Naive thymus-derived CD8-positive, alpha-beta T cell (primary cell): ENCODE measurements around the gene GPC2. TPM values are rescaled to one million over a fixed set of nuclear protein-coding genes. Genes with fewer than 3 reads are reported as not detected.
A peak's percentile ranks its signal among the peaks of the same experiment; 100 is the strongest.

Experiments used
- ATAC-seq, 2 donors: fragments of 150-1000 bp; cut with Tn5 transposase in 1 of 2; sonication (Bioruptor Pico), chemical (Tn5 transposase) in 1 of 2; 1 replicate in 1 of 2; 2 replicates in 1 of 2; pipeline ENCODE4 v1.10.0; 2021; ENCODE audit warnings: mild to moderate bottlenecking in 2 of 2, moderate library complexity in 2 of 2
- POLR2A ChIA-PET: fragments of 350-600 bp; sonication (Branson Sonifier 250); formaldehyde crosslinking; loops from one replicate; lab custom pipeline; 2021; ENCODE audit warnings: antibody characterized with exemption; lab: Charles Lee
- DNase-seq, 10 donors: peaks; one replicate each; pipeline versions ENCODE4 v3.0.0 to v3.0.0-alpha.2; 2020 to 2022
- H3K27ac Mint-ChIP-seq, 10 donors: one replicate each; pipeline ENCODE4 v1.8.0; 2020 to 2022; ENCODE audit warnings: mild to moderate bottlenecking in 10 of 10, mixed read lengths in 10 of 10, moderate library complexity in 4 of 10, inconsistent platforms in 1 of 10
- H3K27me3 Mint-ChIP-seq, 5 donors: one replicate each; pipeline ENCODE4 v1.8.0; 2021 to 2022; ENCODE audit warnings: mixed read lengths in 5 of 5
- H3K36me3 Mint-ChIP-seq, 3 donors: one replicate each; pipeline ENCODE4 v1.8.0; 2020 to 2022; ENCODE audit warnings: mixed read lengths in 3 of 3, mild to moderate bottlenecking in 2 of 3, inconsistent platforms in 1 of 3
- H3K4me1 Mint-ChIP-seq, 4 donors: one replicate each; pipeline ENCODE4 v1.8.0; 2021 to 2022; ENCODE audit warnings: mixed read lengths in 4 of 4
- H3K4me3 Mint-ChIP-seq, 10 donors: one replicate each; pipeline ENCODE4 v1.8.0; 2020 to 2022; ENCODE audit warnings: mild to moderate bottlenecking in 10 of 10, mixed read lengths in 10 of 10, moderate library complexity in 6 of 10, inconsistent platforms in 1 of 10
- H3K9me3 Mint-ChIP-seq, 9 donors: one replicate each; pipeline ENCODE4 v1.8.0; 2020 to 2022; ENCODE audit warnings: mixed read lengths in 9 of 9, mild to moderate bottlenecking in 3 of 9, inconsistent platforms in 1 of 9, moderate library complexity in 1 of 9
- polyA plus RNA-seq, 3 donors: library from polyadenylated mRNA; unstranded; fragments of 300-500 nt; fragmentation: Illumina TruSeq; gene quantifications; one replicate each; pipeline ENCODE4 v1.2.3, GENCODE V29; 2021
- total RNA-seq, 8 experiments: library from RNA in 2 of 8; stranded (reverse) in 2 of 8; gene quantifications; one replicate each; pipeline ENCODE4 v1.2.3 and lab custom pipeline; 2021 to 2026

Gene GPC2
- total and polyA plus RNA-seq, 5 experiments from 2014 or later = 0.09 to 40.1 (median 1.1) TPM

DNA sequence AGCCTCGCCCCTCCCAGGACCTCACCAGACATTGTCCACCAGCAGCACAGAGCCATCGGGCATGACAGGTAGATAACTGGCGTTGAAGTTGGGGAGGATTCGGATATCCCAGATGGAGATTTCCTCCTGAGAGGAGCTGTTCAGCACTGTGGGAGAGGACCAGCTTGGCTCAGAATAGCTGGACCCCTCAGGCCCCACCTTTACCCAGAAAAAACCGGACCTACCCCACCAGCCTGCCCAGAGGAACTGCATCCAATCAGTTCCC, 20.2 kb downstream of the GPC2 start:
- peaks cover 19 to 65% (median 56%) of the 10 kb centered on the region in 4 donors for H3K4me1 Mint-ChIP-seq
- no peak for ATAC-seq
- no peak for DNase-seq
- no peaks in the 10 kb centered on the region for H3K27me3 Mint-ChIP-seq
- peaks cover 0 to 49% (median 8%) of the 10 kb centered on the region in 3 donors for H3K36me3 Mint-ChIP-seq
- peak overlapping the region; percentile 77 to 94 (median 90) for H3K27ac Mint-ChIP-seq
- POLR2A ChIA-PET = interaction anchor here (0.9 to 18.7 kb wide), 8 partner anchors 4 to 272 kb away, joined by 3 to 358 read pairs (median 10); partner anchors contain the start of genes GAL3ST4, GPC2, LAMTOR4 and MBLAC1
- no peaks in the 10 kb centered on the region for H3K9me3 Mint-ChIP-seq
- H3K4me3 Mint-ChIP-seq = peak overlapping the region; percentile 79 to 89 (median 86)

DNA sequence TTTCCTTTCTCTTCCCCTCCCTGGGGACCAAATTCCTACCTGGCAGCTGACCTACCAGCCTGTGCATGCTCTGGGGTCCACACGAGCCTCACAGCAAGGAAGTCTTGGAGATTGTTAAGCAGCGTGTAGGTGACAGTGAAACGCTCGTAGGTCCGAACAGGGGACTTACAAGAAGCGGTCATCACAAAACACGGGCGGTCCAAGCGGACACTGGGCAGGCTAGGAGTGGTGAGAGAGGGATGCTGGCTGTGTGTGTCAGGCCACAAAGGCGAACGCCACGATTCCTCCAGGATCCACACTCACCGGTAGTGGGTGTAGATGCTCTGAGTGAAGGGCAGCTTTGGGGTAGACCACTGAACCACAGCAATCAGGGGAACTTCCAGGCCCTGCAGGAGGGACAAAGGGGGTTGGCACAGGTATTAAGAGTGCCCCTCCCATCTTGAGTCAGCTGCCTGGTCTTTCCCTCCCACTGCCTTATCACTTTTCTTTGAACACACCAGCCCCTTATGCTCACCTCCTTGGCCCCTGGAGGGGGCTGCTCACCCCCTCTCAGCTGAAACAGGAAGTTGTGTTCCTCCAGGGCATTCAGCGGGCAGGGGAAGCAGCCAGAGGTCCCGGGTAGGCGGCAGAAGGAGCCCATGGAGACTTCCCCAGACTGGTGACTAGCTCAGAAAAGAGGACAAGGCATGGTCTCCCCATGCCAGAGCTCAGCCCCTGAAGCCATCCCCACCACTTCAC, 20.7 kb downstream of the GPC2 start:
- no peaks in the 10 kb centered on the region for H3K27me3 Mint-ChIP-seq
- POLR2A ChIA-PET = interaction anchor here (0.6 to 18.7 kb wide), 11 partner anchors 3 to 272 kb away, joined by 3 to 358 read pairs (median 5); partner anchors contain the start of genes GAL3ST4, GPC2, LAMTOR4 and MBLAC1
- peak overlapping the region; percentile 77 to 94 (median 90) for H3K27ac Mint-ChIP-seq
- peak; percentile 37 to 76 for ATAC-seq
- no peaks in the 10 kb centered on the region for H3K9me3 Mint-ChIP-seq
- H3K4me1 Mint-ChIP-seq = peaks cover 18 to 65% (median 59%) of the 10 kb centered on the region in 4 donors
- H3K4me3 Mint-ChIP-seq = peak overlapping the region; percentile 79 to 89 (median 86)
- peak in 5 of 10 donors; percentile 34 to 55 (median 51) for DNase-seq
- peaks cover 0 to 54% (median 9%) of the 10 kb centered on the region in 3 donors for H3K36me3 Mint-ChIP-seq

DNA sequence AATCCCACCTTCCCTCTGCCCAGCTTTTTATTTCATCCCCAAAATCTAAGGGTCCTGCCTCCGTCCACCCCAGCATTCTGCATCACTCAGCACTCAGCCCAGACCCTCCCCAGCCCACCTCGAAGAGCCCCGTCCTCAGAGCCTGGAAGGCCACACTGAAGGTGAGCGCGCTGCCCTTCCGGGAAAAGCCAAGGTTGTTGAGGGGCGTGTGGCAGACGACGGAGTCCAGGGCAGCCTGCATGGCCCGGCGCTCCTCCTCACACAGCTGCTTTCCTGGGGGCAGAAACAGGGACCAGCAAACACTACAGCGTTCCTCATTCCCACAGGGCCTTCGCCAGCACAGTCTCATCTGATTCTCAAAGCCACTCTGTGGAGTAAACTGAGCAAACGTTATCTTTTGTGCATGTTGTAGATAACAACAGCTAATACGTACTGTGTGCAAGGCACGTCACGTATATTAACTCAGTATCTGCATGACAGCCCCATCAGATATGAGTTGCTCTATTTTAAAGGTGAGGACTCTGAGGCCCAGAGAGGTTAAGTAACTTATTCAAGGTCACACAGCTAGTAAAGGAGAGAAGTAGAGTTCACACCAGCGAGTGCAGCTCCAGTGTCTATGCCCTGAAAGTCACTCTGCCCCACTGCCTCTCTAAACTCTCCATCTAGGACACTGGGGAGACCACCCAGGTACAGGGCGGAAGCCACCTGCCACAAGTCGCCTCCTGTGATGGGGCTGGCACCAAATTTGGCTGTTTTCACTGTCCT, 21.4 kb downstream of the GPC2 start:
- H3K36me3 Mint-ChIP-seq = peaks cover 0 to 56% (median 9%) of the 10 kb centered on the region in 3 donors
- peak overlapping the region in 9 of 10 donors; percentile 65 to 94 (median 90) for H3K27ac Mint-ChIP-seq
- peak overlapping the region in 8 of 10 donors; percentile 27 to 89 (median 74) for H3K4me3 Mint-ChIP-seq
- H3K4me1 Mint-ChIP-seq = peaks cover 18 to 68% (median 59%) of the 10 kb centered on the region in 4 donors
- ATAC-seq (no peak), DNase-seq (no peak)
- H3K27me3 Mint-ChIP-seq = no peaks in the 10 kb centered on the region
- POLR2A ChIA-PET = interaction anchor here (0.6 to 18.7 kb wide), 8 partner anchors 2 to 273 kb away, joined by 3 to 358 read pairs (median 3); partner anchors contain the start of genes GAL3ST4, GPC2, LAMTOR4 and STAG3
- no peaks in the 10 kb centered on the region for H3K9me3 Mint-ChIP-seq

DNA sequence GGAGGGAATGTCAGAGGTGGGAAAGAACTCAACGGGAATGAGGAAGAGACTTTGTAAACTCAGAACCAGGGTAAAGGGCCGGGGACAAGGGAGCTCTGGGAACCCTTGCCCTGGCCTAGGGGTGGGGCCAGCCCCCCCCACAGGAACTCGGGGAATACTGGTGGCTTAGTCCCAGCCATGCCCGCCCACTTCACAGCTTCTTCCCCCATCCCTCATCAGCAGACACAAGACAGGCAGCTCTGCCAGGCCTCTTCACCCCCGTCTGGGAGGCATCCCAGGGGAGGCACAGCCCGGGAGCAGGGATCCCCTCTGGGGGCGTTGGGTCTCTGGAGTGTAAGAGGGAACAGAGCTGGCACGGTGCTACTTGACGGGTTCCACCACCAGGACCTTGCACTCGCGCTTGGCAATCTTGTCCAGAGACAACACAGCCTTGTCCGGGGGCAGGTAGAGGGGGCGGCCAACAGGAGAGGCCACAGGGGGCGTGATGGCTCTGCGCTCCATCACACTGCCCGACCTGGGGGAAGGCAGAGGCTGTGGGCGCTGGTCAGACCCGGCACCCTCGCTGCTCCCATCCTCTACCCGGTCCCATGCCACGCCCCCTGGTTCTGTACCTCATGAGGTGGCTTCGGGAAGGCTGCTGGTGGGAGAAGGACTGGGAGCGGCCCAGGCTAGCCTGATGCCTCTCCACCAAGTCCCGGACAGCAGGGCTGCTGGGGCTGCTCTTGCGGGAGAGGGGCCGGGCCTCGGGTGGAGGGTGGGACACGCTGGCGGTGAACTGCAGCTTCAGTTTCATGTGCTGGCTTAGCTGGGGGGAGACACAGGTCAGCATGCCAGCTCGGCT, 22.3 kb downstream of the GPC2 start:
- ATAC-seq (no peak), DNase-seq (no peak)
- H3K4me1 Mint-ChIP-seq = peaks cover 23 to 74% (median 66%) of the 10 kb centered on the region in 4 donors
- POLR2A ChIA-PET = interaction anchor here (1.0 to 17.8 kb wide), 4 partner anchors 10 to 117 kb away, joined by 3 to 358 read pairs (median 95); partner anchors contain the start of genes GAL3ST4, GPC2, STAG3 and TRAPPC14
- H3K4me3 Mint-ChIP-seq = peak overlapping the region in 3 of 10 donors; percentile 13 to 33 (median 29)
- H3K9me3 Mint-ChIP-seq = no peaks in the 10 kb centered on the region
- no peaks in the 10 kb centered on the region for H3K27me3 Mint-ChIP-seq
- H3K27ac Mint-ChIP-seq = peak overlapping the region in 5 of 10 donors; percentile 63 to 90 (median 70)
- peaks cover 0 to 63% (median 9%) of the 10 kb centered on the region in 3 donors for H3K36me3 Mint-ChIP-seq

DNA sequence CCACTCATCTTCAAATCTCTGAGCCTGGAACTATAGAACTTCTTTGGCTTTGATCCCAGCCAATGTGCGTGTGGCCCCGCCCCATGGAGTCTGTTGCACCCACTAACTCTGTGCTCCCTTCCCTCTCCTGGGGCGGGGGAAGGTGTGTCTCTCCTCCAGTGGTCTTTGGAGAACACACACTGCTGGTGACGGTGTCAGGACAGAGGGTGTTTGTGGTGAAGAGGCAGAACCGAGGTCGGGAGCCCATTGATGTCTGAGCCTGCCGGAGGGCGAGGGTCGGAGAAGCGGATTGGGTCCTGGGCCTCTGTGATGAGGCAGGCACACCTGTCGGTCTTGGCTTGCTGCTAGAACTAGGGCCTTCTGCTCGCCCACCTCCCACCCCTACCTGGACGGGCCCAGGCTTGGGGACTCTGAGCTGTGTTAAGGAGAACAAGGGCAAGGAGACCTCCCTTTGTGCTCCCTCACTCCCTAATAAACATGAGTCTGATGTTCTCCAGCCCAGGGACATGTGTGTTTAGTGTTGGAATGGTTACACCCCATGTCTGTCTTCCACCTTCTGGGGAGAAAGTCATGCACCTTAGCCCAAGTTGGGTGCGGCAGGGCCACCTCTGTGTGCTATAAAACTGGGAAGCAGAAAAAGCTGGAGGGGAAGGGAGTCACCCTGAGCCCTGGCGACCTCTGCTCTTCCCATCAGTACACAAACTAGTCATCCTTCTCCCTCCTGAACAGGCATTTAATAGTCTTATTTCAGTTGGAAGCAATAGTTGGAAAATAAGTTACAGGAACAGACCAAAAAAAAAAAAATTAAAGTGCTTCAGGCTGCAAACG, 23.3 kb downstream of the GPC2 start:
- H3K4me1 Mint-ChIP-seq = peaks cover 23 to 74% (median 61%) of the 10 kb centered on the region in 4 donors
- DNase-seq = no peak
- ATAC-seq = no peak
- H3K36me3 Mint-ChIP-seq = peaks cover 0 to 63% (median 9%) of the 10 kb centered on the region in 3 donors
- POLR2A ChIA-PET = interaction anchor here (1.8 to 17.8 kb wide), 3 partner anchors 11 to 25 kb away, joined by 6 to 358 read pairs (median 187); partner anchors contain the start of genes GAL3ST4, GPC2, STAG3 and TRAPPC14
- peak overlapping the region; percentile 41 to 83 (median 68) for H3K27ac Mint-ChIP-seq
- no peaks in the 10 kb centered on the region for H3K9me3 Mint-ChIP-seq
- peak overlapping the region in 2 of 10 donors; percentile 15 to 62 for H3K4me3 Mint-ChIP-seq
- H3K27me3 Mint-ChIP-seq = no peaks in the 10 kb centered on the region

DNA sequence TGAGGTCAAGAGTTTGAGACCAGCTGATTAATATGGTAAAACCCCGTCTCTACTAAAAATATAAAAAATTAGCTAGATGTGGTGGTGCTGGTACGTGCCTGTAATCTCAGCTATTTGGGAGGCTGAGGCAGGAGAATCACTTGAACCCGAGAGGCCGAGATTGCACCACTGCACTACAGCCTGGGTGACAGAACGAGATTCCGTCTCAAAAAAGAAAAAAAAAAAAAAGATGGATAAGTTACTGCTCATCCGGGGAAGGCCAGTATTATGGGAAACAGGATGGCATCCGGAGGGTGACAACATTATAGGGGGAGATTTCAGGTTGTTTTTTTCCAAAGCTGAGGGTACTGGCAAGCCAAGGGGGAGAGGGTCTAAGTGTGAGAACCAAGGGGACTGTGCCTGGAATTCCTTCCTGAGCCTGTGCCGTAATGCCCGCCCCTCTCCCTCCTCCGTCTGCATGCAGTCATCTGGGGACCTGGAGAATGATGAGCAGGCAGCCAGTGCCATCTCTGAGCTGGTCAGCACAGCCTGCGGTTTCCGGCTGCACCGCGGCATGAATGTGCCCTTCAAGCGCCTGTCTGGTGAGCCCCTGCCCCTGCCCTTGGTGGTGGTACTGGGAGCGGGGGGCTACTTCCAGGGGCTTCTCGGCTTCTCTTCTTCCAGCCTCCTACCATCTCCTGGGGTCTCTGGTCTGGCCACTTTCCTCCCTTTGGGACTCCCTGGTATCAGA, 24.1 kb downstream of the GPC2 start:
- Mint-ChIP-seq H3K4me1 (peaks cover 30 to 78% (median 65%) of the 10 kb centered on the region in 4 donors), H3K9me3 (no peaks in the 10 kb centered on the region), H3K27me3 (no peaks in the 10 kb centered on the region), H3K27ac (peak overlapping the region in 9 of 10 donors; percentile 31 to 91 (median 85)), H3K36me3 (peaks cover 0 to 63% (median 9%) of the 10 kb centered on the region in 3 donors), H3K4me3 (peak overlapping the region in 1 of 10 donors; percentile 15)
- DNase-seq = no peak
- no peak for ATAC-seq
- POLR2A ChIA-PET = interaction anchor here (1.8 to 17.8 kb wide), 3 partner anchors 11 to 26 kb away, joined by 6 to 358 read pairs (median 187); partner anchors contain the start of genes GAL3ST4, GPC2, STAG3 and TRAPPC14

DNA sequence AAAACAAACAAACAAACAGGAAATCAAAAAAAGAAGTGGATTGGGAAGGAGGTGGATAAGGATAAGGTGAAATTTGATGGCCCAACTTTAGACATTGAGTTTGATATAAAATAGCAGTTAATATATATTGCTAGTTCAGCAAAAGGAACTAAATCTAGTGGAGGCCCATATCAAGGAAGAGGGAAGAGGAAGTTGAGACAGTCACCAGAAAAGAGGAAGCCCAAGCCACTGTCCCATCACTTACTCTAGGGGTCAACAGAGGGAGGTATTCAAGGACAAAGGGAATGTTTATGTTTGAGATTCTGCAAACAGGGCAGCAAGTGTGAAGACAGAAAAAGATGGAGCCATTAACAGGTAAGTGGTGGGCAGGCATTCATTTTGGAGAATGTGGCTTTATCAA, 24.8 kb downstream of the GPC2 start:
- POLR2A ChIA-PET = interaction anchor here (0.7 to 17.8 kb wide), 5 partner anchors 10 to 601 kb away, joined by 3 to 358 read pairs (median 6); partner anchors contain the start of genes FAM200A, GAL3ST4, GPC2 and STAG3
- Mint-ChIP-seq H3K4me1 (peaks cover 27 to 75% (median 61%) of the 10 kb centered on the region in 4 donors), H3K27me3 (no peaks in the 10 kb centered on the region), H3K4me3 (peak overlapping the region in 5 of 10 donors; percentile 28 to 66 (median 51)), H3K27ac (peak overlapping the region; percentile 48 to 91 (median 85)), H3K9me3 (no peaks in the 10 kb centered on the region), H3K36me3 (peaks cover 0 to 60% (median 9%) of the 10 kb centered on the region in 3 donors)
- no peak for ATAC-seq
- no peak for DNase-seq

DNA sequence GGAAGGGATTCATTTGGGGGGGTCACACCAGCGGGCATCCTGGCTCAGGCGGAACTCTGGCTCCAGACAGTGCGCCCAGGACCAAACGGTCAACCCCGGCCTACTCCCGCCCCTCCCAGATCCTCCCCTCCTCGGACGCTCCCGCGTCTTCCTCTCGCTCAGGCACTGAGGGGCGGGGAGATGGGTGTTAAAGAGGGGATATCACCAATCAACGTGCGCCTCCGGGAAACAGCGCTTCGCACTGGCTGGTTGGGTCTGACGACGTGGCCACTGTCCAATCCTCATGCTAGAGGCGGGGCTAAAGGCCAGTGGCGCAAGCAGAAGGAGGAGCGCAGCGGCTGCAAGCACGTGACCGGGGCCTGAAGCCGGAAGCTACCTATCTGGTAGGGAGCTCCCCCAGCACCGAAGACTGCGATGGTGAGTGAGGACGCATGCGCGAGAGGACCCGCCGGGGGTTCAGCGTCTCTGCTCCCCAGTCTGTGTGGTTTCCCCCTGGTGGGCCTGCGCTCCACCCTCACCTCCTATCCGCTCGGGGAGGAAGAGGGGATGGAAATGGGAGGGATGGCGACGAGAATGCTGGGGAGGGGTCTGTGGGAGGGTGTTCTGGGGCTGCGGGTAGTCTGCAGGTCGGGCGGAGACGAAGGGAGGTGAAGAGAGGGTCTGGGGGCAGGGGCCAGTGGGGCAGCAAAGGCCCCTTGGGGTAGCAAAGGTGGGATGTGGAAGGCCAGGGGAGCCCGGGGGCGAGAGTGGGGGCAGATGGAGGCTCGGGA, 28.4 kb downstream of the GPC2 start, which contains the start of gene LAMTOR4:
Gene LAMTOR4, plus strand, starts transcription at position 360 of the 770 bp plus-strand sequence. Its CDS starts 55 bp downstream, at position 415.
- H3K4me3 Mint-ChIP-seq = peak within 1 kb of the TSS; percentile 89 to 99 (median 94)
- H3K4me1 Mint-ChIP-seq = peaks cover 20 to 47% (median 37%) of the 10 kb centered on the region in 4 donors
- POLR2A ChIA-PET = interaction anchor here (0.6 to 16.1 kb wide), 31 partner anchors 10 to 1104 kb away, joined by 3 to 358 read pairs (median 4); partner anchors contain the start of genes CNPY4, COPS6, GAL3ST4 and GPC2
- H3K36me3 Mint-ChIP-seq = peaks cover 0 to 31% (median 7%) of the 10 kb centered on the region in 3 donors
- H3K27me3 Mint-ChIP-seq = no peaks in the 10 kb centered on the region
- H3K27ac Mint-ChIP-seq = peak within 1 kb of the TSS; percentile 96 to 99 (median 98)
- ATAC-seq (peak; percentile 94 to 96), DNase-seq (peak; percentile 88 to 99 (median 98))
- H3K9me3 Mint-ChIP-seq = no peaks in the 10 kb centered on the region

DNA sequence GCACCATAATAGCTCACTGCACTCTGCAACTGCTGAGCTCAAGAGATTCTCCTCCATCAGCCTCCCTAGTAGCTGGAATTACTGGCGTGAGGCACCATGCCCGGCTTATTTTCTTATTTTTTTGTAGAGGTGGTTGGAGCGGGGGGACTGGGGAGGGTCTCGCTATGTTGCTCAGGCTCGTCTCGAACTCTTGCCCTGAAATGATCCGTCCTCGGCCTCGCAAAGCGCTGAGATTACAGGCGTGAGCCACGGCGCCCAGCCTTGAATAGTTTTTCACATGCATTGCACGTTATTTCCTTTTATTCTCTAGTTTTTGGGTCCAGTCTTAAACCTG, 29.0 kb downstream of the GPC2 start:
- peaks cover 0 to 26% (median 7%) of the 10 kb centered on the region in 3 donors for H3K36me3 Mint-ChIP-seq
- H3K9me3 Mint-ChIP-seq = no peaks in the 10 kb centered on the region
- peak overlapping the region; percentile 96 to 99 (median 98) for H3K27ac Mint-ChIP-seq
- H3K4me1 Mint-ChIP-seq = peaks cover 19 to 42% (median 36%) of the 10 kb centered on the region in 4 donors
- DNase-seq = no peak
- H3K27me3 Mint-ChIP-seq = no peaks in the 10 kb centered on the region
- H3K4me3 Mint-ChIP-seq = peak overlapping the region; percentile 89 to 99 (median 94)
- POLR2A ChIA-PET = interaction anchor here (0.6 to 16.1 kb wide), 34 partner anchors 9 to 1104 kb away, joined by 3 to 358 read pairs (median 4); partner anchors contain the start of genes CNPY4, GAL3ST4, GPC2 and MBLAC1
- ATAC-seq = peak; percentile 6 to 24
